ENCODE results near the gene SELENOV. TPM values are rescaled to one million over a fixed set of nuclear protein-coding genes. Genes with fewer than 3 reads are reported as not detected.

The SELENOV gene
- polyA plus RNA-seq, 1 experiment = not detected

- no peak overlapping the region for H3K27ac ChIP-seq (ENCODE audit: low read depth, low read length)
- no peak overlapping the region for H3K4me3 ChIP-seq (ENCODE audit: low read depth, low read length)
- TF ChIP-seq, protein P1, sequence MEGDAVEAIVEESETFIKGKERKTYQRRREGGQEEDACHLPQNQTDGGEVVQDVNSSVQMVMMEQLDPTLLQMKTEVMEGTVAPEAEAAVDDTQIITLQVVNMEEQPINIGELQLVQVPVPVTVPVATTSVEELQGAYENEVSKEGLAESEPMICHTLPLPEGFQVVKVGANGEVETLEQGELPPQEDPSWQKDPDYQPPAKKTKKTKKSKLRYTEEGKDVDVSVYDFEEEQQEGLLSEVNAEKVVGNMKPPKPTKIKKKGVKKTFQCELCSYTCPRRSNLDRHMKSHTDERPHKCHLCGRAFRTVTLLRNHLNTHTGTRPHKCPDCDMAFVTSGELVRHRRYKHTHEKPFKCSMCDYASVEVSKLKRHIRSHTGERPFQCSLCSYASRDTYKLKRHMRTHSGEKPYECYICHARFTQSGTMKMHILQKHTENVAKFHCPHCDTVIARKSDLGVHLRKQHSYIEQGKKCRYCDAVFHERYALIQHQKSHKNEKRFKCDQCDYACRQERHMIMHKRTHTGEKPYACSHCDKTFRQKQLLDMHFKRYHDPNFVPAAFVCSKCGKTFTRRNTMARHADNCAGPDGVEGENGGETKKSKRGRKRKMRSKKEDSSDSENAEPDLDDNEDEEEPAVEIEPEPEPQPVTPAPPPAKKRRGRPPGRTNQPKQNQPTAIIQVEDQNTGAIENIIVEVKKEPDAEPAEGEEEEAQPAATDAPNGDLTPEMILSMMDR (IDR thresholded peaks at IDR 0.05; ENCODE audit: low read depth, low read length) = no peak
- DNase-seq (ENCODE audit: low read depth, low spot score) = no peak
- H3K27me3 ChIP-seq (ENCODE audit: control insufficient read depth, insufficient read depth, low read length) = no peaks in the 10 kb centered on the region
- H3K9me3 ChIP-seq (ENCODE audit: control insufficient read depth, insufficient read depth, low read length) = no peaks in the 10 kb centered on the region; the same call in 1 of the 2 replicates
- POLR2A ChIA-PET = interaction anchor here (1.2 to 1.5 kb wide), 2 partner anchors 53 to 97 kb away, joined by 5 to 10 read pairs; partner anchors contain the start of genes RPS16 and TIMM50
- CTCF ChIA-PET = interaction anchor here (0.5 to 3.7 kb wide), 19 partner anchors 9 to 724 kb away, joined by 3 to 32 read pairs (median 5); partner anchors contain the start of genes RPS16, SAMD4B and TIMM50
Measured at GRCh38 chr19:39533003-39533512, 18.1 kb downstream of the SELENOV start.

GRCh38 chr19:39533791-39534190, 18.9 kb downstream of the SELENOV start:
- no peaks in the 10 kb centered on the region for H3K27me3 ChIP-seq (ENCODE audit: control insufficient read depth, insufficient read depth, low read length)
- H3K27ac ChIP-seq (ENCODE audit: low read depth, low read length) = no peak overlapping the region
- CTCF ChIA-PET = interaction anchor here (0.5 to 3.7 kb wide), 7 partner anchors 10 to 725 kb away, joined by 3 to 32 read pairs (median 3); partner anchors contain the start of gene RPS16
- no peak for DNase-seq (ENCODE audit: low read depth, low spot score)
- H3K9me3 ChIP-seq (ENCODE audit: control insufficient read depth, insufficient read depth, low read length) = no peaks in the 10 kb centered on the region; the same call in 1 of the 2 replicates
- TF ChIP-seq, protein P1 (IDR thresholded peaks at IDR 0.05; ENCODE audit: low read depth, low read length) = no peak
- POLR2A ChIA-PET = interaction anchor here (0.8 kb wide), 1 partner anchor 88 kb away, joined by 3 read pairs; the partner anchor contains the start of gene SUPT5H
- no peak overlapping the region for H3K4me3 ChIP-seq (ENCODE audit: low read depth, low read length)

- CTCF ChIA-PET = interaction anchor here (0.9 to 1.7 kb wide), 4 partner anchors 36 to 141 kb away, joined by 3 to 10 read pairs (median 3); partner anchors contain the start of gene DLL3
- POLR2A ChIA-PET = interaction anchor here (1.0 kb wide), 2 partner anchors 94 to 98 kb away, joined by 3 read pairs; partner anchors contain the start of gene SUPT5H
- no peak for DNase-seq (ENCODE audit: low read depth, low spot score)
- Histone ChIP-seq H3K27ac (ENCODE audit: low read depth, low read length) (peak overlapping the region; percentile 77), H3K4me3 (ENCODE audit: low read depth, low read length) (peak overlapping the region; percentile 93), H3K9me3 (ENCODE audit: control insufficient read depth, insufficient read depth, low read length) (no peaks in the 10 kb centered on the region), H3K27me3 (ENCODE audit: control insufficient read depth, insufficient read depth, low read length) (peaks cover 8% of the 10 kb centered on the region)
- TF ChIP-seq, protein P1 (IDR thresholded peaks at IDR 0.05; ENCODE audit: low read depth, low read length) = no peak
Measured at GRCh38 chr19:39539165-39539517, 24.2 kb downstream of the SELENOV start.

- TF ChIP-seq, protein P1 (IDR thresholded peaks at IDR 0.05; ENCODE audit: low read depth, low read length) = peak; percentile 78
- Histone ChIP-seq H3K27ac (ENCODE audit: low read depth, low read length) (peak within 1 kb of the TSS; percentile 91), H3K27me3 (ENCODE audit: control insufficient read depth, insufficient read depth, low read length) (peaks cover 8% of the 10 kb centered on the region), H3K9me3 (ENCODE audit: control insufficient read depth, insufficient read depth, low read length) (no peaks in the 10 kb centered on the region), H3K4me3 (ENCODE audit: low read depth, low read length) (peak within 1 kb of the TSS; percentile 93)
- ChIA-PET POLR2A (interaction anchor here (0.5 to 1.1 kb wide), 4 partner anchors 94 to 295 kb away, joined by 3 to 4 read pairs (median 3); partner anchors contain the start of genes DYRK1B, RPS16 and SUPT5H), CTCF (interaction anchor here (0.9 to 1.9 kb wide), 9 partner anchors 9 to 227 kb away, joined by 3 to 10 read pairs (median 4); partner anchors contain the start of gene DLL3)
- DNase-seq (ENCODE audit: low read depth, low spot score) = peak; percentile 92
Measured at GRCh38 chr19:39539518-39540332, 24.8 kb downstream of the SELENOV start, which contains the start of gene EID2. TSS of gene EID2 (minus strand) at chr19:39540161. CDS start at chr19:39540079, 82 bp downstream.

Measured in AG04450 (cell line).